Stimulated activated CD8-positive, alpha-beta memory T cell treated with anti-CD3 and anti-CD28 coated beads, Interleukin-7, amount 100 ng/mL, for 48 hours (primary cell): ENCODE results near the gene TSSK3.

ENCODE experiments used
- DNase-seq, 2 donors: peaks; one replicate each; pipeline ENCODE4 v3.0.0-alpha.2; 2020; ENCODE audit warnings: low read depth in 1 of 2; ENCODE audit errors: extremely low read depth in 1 of 2

The TSSK3 gene, protein sequence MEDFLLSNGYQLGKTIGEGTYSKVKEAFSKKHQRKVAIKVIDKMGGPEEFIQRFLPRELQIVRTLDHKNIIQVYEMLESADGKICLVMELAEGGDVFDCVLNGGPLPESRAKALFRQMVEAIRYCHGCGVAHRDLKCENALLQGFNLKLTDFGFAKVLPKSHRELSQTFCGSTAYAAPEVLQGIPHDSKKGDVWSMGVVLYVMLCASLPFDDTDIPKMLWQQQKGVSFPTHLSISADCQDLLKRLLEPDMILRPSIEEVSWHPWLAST

GRCh38 chr1:32362474-32363313 lies at the start of gene TSSK3, which contains the start of gene FAM229A:
Gene TSSK3, plus strand, starts transcription at chr1:32362539. Its CDS starts 163 bp downstream, at chr1:32362702.
Gene FAM229A, minus strand, starts transcription at chr1:32362485. Its CDS starts 394 bp downstream, at chr1:32362091.
- no peak for DNase-seq

DNA sequence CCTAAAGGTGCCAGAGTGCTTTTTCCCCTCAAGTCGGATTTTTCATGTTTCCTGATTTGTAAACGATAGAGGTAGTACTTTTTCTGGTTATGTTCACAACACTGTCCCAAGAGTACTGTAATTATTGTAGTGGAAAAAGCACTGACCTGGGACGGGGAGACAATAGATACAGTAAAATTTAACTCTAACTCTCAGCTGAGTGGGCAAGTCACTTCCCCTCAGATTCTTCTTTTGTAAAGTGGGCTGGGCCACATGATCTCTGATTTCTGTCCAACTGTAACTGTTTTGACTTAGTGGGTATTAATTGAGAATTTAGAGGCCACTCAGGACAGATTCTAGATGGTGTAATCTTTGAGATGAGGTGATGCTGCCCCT lies 45.4 kb upstream of the TSSK3 start:
- DNase-seq = no peak

- no peak for DNase-seq
Measured at GRCh38 chr1:32318127-32318869, 44.0 kb upstream of the TSSK3 start.

DNA sequence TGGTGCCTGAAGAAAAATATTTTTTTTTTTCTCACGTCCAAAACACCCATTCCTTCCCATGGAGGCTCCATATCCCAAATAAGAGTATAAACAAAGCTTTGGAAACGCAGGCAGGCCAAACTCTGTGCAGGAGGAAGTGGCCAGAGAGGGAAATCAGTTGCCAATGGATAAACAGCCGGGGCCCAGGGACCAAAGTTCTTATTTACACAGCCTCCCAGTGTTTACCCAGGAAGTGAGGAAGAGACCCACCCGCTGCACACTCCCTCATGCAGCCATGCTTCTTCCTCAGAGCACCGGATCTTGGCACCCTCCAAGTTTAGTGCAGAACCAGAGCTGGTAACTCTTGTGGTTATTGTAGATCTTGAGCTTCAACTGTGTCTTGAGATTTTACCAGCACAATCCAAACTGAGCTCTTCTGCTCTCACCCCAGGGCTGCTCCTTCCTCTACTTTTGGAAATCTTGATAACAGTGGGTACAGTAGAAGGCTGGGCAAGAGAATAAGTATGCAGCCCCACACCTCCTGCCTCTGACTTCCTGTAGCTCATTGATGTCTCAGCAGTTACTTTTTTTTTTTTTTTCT lies 40.5 kb upstream of the TSSK3 start:
- no peak for DNase-seq

DNA sequence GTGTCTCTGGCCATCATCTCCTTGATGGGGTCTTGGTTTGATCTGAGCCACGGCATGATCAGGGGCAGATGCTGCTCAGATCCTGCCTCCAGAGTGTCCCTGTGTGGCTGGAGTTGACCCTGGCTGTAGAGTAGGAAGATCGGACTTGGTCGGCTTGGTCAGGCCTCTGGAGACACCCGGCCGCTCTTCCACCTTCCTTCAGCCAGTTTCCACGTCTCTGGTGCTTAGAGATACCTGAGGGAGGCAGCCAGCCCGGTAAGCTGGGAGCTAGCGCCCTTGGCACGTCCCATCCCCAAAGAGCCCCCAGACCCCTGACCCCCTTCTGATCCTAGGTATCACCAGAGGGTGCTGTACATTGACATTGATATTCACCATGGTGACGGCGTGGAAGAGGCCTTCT lies 35.1 kb upstream of the TSSK3 start:
- DNase-seq = no peak

DNA sequence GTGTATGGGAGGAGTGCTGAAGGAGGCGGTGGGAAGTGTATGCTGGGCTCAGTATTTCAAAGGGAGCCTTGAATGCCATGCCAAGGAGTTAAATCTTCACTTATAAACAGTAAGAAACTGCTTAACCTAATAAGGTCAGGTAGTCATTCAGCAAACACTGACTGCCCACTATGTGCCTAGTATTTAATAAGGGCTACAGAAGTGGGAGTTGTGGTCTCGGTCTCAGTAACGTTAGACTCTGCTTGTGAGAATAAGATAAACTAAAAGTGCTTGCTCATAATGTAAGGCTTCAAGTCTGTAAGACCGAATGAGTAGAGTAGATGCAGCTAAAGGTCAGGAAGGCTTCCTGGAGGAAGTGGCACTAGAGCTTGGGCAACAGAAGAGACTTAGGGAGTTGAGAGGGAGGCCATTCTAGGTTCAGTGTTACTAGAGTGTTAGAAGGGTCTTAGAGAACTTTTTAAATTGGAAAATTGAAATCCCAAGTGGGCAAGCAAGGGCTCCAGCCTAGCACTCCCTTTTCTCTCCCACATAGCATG lies 32.3 kb upstream of the TSSK3 start:
- no peak for DNase-seq

DNA sequence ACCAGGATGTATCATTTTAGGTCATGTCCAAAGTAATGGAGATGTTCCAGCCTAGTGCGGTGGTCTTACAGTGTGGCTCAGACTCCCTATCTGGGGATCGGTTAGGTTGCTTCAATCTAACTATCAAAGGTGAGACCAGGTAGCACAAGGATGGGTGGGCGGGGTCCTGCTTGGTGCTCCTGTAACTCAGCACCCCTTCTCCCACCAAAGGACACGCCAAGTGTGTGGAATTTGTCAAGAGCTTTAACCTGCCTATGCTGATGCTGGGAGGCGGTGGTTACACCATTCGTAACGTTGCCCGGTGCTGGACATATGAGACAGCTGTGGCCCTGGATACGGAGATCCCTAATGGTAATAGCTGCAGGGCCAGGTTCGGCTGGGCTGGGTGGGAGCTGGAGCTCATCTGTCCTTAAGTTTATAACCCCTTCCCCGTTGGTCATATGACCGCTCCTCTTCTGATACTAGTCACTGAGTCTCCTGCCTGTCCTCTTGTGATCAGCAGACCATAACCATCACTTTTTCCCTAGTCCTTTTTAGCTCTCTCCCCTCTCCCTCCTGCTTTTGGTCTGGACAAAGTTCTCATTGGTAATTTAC lies 31.7 kb upstream of the TSSK3 start:
- no peak for DNase-seq

GRCh38 chr1:32331549-32331948 lies 30.8 kb upstream of the TSSK3 start:
- DNase-seq = no peak

DNA sequence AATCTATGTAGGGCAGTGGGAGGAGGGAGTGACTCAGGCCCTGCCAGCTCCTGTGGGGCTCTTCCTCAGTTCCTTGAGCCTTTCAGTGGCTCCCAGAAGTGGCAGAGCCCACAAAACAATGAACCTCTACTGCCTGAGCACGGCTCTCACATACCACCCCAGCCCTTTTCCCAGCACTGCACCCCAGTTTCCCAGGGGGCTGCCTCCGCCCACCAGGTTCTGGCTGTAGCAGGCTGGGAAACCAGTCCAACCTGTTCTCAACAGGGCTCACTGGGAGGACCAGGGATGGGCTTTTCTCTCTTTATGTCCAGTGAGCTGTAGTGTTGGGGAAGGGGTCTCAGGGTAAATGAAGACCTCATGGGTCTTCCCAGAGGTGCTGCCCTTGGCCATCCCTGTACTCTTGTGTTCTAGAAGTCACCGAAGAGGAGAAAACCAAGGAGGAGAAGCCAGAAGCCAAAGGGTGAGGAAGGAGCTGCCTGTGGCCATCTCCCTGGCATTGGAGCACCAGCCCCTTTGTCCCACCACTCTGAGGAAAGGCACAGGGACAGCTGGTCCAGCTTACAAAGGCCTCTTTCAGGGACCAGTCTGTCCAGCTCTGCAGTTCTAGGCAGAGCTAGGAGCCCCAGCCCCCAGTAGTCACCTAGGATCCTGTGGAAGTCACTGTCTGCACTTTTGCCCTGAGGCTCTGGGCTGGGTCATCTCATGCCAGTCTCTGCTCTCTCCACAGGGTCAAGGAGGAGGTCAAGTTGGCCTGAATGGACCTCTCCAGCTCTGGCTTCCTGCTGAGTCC lies 29.9 kb upstream of the TSSK3 start:
- no peak for DNase-seq

GRCh38 chr1:32333251-32333963 lies 28.9 kb upstream of the TSSK3 start:
- no peak for DNase-seq

- DNase-seq = no peak
Measured at GRCh38 chr1:32334274-32334861, 28.0 kb upstream of the TSSK3 start.

- DNase-seq = peak in 1 of 2 donors; percentile 34
Measured at GRCh38 chr1:32334864-32335534, 27.3 kb upstream of the TSSK3 start.

DNA sequence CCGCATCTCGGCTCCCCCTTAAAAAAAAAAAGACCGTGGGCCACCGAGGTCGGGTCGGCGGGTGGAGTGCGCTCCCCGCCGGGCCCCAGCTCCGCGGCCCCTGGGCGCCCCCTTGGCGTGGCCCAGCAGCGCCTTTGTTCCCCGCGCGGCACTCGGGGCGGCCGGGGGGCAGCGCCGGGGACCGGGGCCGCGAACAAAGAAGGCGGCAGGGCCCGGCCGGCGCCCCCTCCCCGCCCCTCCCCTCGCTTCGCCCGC lies 26.9 kb upstream of the TSSK3 start:
- no peak for DNase-seq

GRCh38 chr1:32335790-32336590 lies 26.3 kb upstream of the TSSK3 start, which contains the start of gene MARCKSL1:
Gene MARCKSL1, minus strand, starts transcription at chr1:32336233. Its CDS starts 200 bp downstream, at chr1:32336033.
- DNase-seq = peak; percentile 64 to 67

DNA sequence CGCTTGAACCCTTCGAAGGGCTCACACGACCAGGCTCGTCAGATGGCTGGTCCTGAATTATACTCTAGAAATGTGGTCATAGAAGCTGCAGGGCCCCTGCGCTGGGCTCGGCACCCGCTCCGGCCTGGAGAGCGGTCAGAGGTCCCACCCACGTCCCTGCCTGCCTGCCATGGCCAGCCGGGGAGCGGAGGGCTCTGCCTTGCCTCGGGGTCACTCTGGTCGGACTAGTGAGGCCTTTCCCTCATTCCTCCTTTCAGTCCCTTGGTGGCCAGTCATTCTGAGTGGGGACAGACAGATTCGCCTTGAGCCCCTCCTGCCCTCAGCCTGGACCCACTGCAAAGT lies 25.8 kb upstream of the TSSK3 start:
- DNase-seq = no peak

- DNase-seq = peak; percentile 46 to 62
Measured at GRCh38 chr1:32336963-32337675, 25.2 kb upstream of the TSSK3 start.
